NCI-H460 (cell line): ENCODE measurements around the gene ANGPT4. TPM values are rescaled to one million over a fixed set of nuclear protein-coding genes. Genes with fewer than 3 reads are reported as not detected.
A peak's percentile ranks its signal among the peaks of the same experiment; 100 is the strongest.
"Not testable (repeated sequence)": the region's sequence is repeated elsewhere in the genome, so short reads cannot be mapped to it uniquely, and the experiment has no call there.

Experiments used
- DNase-seq: peaks from one replicate; pipeline ENCODE4 v3.0.0-alpha.2; 2016; ENCODE audit warnings: low read depth; ENCODE audit errors: extremely low read depth
- total RNA-seq: library from RNA; depleted of rRNA; stranded (reverse); fragments of >200 nt; shearing (Covaris generic); gene quantifications from 2 replicates; pipeline ENCODE4 v1.2.3, GENCODE V29; 2014

The ANGPT4 gene
- total RNA-seq, 1 experiment from 2014 or later = not detected

GRCh38 chr20:909641-910040 is 6.5 kb downstream of the ANGPT4 start:
- DNase-seq = no peak

DNA sequence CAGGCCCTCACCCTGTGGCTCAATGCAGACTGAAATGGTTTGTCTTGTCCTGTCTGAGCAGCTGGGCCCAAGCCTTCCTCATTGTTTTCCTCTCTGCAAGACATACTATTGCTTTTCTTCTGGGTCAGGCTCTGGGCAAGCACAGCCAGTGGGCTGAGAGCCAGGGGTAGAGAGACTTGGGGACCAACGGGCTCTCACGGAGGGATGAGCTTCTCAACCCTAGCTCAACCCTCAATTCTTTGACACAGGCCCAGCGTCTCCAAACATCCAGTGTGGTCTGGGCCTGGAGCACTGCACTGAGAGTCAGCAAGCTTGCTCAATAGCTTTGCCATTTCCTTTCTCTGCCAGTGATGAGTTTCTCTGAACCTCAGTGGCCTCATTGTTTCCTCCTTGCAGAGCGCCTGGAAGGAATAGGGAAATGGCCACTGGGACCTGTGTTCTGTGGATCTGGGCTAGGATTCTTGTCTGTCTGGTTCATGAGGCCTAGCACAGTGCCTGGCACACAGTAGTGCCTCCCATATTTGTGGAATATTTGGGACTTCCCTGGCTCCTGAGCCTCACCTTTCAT is 9.3 kb downstream of the ANGPT4 start:
- DNase-seq = no peak

DNA sequence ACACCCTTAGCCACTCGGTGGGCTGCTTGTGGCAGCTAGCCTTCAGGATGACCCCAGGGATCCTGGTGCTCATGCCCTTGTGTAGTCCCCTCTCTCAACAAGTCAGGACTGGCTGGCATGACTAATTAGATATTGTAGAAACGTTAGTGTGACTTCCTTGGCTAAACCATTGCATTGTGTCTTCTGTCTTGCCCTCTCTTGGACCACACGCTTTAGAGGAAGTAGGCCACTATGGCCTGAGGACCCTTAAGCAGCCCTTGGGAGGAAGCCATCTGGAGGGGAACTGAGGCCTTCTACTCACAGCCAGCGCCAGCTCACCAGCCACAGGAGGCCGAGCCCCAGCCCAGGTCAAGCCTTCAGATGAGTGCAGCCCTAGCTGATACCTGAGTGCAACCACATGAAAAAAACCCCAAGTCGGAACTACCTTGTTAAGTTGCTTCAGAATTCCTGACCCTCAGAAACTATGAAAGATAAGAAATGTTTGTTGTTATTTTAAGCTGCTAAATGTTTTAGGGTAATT is 10.1 kb downstream of the ANGPT4 start:
- DNase-seq = no peak

- no peak for DNase-seq
Measured at GRCh38 chr20:905396-905961, 10.7 kb downstream of the ANGPT4 start.

- DNase-seq = no peak
Measured at GRCh38 chr20:904039-904545, 12.0 kb downstream of the ANGPT4 start.

DNA sequence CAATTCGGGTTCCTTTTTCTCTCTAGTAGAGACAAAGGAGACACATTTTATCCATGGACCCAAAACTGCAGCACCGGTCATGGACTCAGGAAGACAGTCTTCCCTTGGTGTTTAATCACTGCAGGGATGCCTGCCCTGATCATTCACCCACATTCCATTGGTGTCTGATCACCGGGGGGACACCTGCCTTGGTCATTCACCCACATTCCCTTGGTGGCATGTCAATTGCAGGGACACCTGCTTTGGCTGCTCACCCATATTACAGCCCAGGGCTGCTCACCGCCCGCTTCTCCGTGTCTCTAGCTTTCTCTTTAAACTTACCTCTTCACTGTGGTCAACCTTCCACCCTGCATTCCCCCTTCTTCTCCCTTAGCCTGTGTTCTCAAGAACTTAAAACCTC is 18.7 kb downstream of the ANGPT4 start:
- not testable (repeated sequence) for DNase-seq

GRCh38 chr20:896501-897025 is 19.6 kb downstream of the ANGPT4 start:
- no peak for DNase-seq

DNA sequence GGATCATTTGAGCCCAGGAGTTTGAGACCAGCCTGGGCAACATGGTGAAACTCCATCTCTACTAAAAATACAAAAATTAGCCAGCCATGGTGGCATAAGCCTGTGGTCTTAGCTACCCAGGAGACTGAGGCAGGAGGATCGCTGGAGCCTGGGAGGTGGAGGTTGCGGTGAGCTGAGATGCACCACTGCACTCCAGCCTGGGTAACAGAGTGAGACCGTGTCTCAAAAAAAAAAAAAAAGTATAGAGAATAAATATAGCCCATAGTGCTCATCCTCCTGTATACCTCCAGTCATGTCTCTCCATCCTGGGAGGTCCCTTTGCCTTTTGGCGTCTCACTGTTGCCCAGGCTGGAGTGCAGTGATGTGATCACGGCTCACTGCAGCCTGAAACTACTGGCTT is 23.8 kb downstream of the ANGPT4 start:
- not testable (repeated sequence) for DNase-seq

- no peak for DNase-seq
Measured at GRCh38 chr20:891706-892080, 24.4 kb downstream of the ANGPT4 start.

DNA sequence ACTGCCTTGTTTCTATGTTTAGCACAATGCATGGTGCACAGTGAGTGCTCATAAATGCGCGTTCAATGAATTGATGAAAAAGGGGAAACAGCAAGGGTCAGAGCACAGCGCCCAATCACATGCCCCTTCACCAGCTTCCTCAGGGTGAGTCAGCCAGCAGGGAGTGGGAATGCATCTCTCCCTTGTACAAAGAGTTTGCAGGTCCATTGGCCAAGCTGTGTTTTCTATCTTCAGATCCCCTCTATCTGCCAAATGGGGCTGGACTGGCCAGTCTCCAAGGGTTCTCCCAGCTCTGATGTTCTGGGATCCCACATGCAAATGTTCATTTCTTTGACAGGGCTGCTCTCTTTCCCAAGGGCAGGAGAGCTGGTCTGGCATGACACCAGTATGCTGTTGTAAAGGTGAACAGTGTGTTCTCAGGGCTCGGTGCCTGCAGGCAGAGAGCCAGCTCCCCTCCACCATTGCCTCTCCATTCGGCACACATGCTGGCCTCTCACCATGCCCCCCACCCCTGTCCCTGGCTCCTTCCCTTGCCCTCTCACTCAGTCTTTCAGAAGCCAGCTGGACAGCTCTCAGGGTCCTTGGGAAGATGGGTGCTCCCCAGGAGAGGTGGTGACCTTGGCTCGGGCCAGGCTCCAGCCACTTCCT is 25.0 kb downstream of the ANGPT4 start:
- DNase-seq = no peak

DNA sequence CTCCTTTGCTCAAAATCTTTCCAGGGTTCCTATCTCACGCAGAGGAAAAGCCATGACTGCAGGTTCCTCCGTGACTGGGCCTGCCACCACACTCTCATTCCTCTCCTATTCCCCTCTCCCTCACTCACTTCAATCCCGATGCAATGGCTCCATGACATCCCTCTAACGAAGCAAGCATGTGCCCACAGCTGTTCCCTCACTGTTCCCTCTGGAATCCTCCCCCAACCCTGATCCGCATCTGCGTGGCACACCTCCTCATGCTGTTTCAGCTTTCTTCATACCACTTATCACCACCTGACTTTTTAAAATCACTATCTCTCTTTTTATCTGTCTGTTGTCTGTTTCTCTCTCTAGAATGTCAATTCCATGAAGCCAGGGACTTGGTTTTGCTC is 25.5 kb downstream of the ANGPT4 start:
- DNase-seq = no peak

GRCh38 chr20:889932-890463 is 26.1 kb downstream of the ANGPT4 start:
- DNase-seq = no peak

DNA sequence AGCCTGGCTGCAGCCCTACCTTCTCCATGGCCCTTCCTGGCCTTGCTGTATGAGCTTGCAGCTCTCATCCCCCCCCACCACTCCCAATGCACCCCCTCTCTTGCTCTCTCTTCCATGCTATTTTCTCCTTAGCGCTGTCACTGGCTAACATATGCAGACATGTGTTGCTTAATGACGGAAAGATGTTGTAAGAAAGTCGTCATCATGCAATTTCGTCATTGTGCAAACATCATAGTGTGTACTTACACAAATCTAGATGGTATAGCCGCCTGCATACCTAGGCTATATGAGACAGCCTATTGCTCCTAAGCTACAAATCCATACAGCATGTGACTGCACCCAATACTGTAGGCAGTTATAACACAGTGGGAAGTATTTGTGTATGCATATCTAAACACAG is 27.0 kb downstream of the ANGPT4 start:
- DNase-seq = no peak

- DNase-seq = no peak
Measured at GRCh38 chr20:888057-888456, 28.1 kb downstream of the ANGPT4 start.

DNA sequence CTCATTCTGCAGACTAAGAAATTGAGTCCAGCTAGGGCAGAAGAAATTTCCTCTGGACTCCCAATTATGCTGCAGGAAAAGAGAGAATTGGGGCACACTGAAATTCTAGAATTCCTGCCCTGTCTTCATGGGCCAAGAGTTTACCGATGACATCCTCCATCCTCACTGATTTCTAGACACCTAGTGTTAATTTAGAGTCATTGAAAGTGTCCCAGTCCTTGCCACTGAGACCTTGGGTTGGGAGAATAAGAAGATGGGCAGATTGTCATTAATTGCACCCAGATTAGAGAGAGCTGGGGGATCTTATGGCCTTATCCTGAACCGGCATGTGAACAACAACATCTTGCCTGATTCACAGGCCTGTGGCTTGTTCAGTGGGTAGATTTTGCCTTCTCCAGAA is 29.0 kb downstream of the ANGPT4 start:
- no peak for DNase-seq

- no peak for DNase-seq
Measured at GRCh38 chr20:884983-885952, 30.9 kb downstream of the ANGPT4 start.

DNA sequence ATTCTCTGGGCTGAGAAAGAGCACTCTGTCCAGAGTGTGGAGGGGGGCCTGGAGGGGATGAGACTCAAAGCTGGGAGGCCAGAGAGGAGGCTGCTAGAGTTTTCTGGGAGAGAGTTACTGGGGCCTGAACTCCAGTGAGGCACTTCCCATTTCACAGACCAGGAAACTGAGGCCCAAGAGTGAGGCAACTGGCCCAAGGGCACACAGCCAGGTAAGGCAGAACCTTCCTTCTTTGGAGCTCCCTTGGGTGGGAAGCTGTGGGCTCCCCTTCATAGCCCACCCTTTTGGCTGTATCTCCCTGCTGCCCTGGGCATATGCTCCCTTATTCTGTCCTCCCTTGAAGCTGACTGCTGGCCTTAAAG is 34.4 kb downstream of the ANGPT4 start:
- no peak for DNase-seq

- peak; percentile 67 for DNase-seq
Measured at GRCh38 chr20:881051-881782, 34.9 kb downstream of the ANGPT4 start.

- DNase-seq = no peak
Measured at GRCh38 chr20:879626-880025, 36.5 kb downstream of the ANGPT4 start.
